Measurements from ENCODE around the gene CAPN3.

The CAPN3 gene

GRCh38 chr15:42461261-42461660 is 102.0 kb downstream of the CAPN3 start:
- TF ChIP-seq, protein P1, sequence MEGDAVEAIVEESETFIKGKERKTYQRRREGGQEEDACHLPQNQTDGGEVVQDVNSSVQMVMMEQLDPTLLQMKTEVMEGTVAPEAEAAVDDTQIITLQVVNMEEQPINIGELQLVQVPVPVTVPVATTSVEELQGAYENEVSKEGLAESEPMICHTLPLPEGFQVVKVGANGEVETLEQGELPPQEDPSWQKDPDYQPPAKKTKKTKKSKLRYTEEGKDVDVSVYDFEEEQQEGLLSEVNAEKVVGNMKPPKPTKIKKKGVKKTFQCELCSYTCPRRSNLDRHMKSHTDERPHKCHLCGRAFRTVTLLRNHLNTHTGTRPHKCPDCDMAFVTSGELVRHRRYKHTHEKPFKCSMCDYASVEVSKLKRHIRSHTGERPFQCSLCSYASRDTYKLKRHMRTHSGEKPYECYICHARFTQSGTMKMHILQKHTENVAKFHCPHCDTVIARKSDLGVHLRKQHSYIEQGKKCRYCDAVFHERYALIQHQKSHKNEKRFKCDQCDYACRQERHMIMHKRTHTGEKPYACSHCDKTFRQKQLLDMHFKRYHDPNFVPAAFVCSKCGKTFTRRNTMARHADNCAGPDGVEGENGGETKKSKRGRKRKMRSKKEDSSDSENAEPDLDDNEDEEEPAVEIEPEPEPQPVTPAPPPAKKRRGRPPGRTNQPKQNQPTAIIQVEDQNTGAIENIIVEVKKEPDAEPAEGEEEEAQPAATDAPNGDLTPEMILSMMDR (IDR thresholded peaks at IDR 0.05; ENCODE audit: low read depth, low read length), result no peak
- DNase-seq (ENCODE audit: extremely low read depth, low read depth), result no peak
